Measurements from ENCODE around the gene DPH2.

Gene DPH2

DNA sequence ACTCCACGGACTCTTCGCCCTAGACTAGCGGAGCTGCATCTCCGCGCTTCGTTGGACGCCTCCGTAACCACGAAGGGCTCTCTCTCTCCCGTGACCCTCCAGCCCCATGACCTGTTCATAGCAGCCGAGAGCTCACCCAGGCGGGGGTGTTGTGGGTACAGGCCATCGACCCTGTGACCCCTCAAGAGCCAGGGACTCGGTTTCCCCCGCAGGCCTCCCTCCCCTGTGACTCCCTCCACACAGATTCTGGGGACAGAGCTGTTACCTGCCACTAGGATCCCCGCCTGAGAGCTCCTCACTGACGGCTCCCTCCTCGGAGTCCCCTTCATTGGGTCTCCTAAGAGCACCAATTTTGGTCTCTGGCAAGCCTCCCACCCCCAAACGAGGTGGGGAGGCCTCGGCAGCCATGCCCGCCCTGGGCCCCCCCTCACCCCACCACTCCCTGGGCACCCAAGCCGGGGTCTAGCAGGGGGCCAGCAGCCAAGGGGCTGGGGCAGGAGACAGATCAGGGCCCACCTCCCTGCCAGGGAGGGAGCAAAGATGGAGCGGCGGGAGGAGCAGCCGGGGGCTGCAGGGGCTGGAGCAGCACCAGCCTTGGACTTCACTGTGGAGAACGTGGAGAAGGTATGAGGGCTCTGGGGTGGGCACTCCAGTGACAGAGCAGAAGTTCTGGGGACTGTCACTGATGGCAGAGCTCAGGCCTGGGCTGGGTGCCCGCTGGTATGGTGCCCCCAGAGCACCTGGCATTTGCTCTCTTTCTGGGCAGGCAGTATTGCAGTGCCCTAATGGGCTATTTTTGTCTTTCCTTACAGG, 22.5 kb upstream of the DPH2 start:
- Histone ChIP-seq H3K4me1 (ENCODE audit: control insufficient read depth, low read depth, low read length) (peaks cover 9% of the 10 kb centered on the region), H3K27me3 (ENCODE audit: control insufficient read depth, insufficient read depth, low read length) (no peaks in the 10 kb centered on the region), H3K9me3 (ENCODE audit: control insufficient read depth, low read depth, low read length) (no peaks in the 10 kb centered on the region), H3K4me3 (ENCODE audit: low read length) (peak overlapping the region; percentile 76), H3K36me3 (ENCODE audit: control insufficient read depth, low read depth, low read length) (no peaks in the 10 kb centered on the region), H3K9ac (ENCODE audit: low read length) (peak overlapping the region; percentile 80), H3K27ac (ENCODE audit: low read length) (no peak overlapping the region)

DNA sequence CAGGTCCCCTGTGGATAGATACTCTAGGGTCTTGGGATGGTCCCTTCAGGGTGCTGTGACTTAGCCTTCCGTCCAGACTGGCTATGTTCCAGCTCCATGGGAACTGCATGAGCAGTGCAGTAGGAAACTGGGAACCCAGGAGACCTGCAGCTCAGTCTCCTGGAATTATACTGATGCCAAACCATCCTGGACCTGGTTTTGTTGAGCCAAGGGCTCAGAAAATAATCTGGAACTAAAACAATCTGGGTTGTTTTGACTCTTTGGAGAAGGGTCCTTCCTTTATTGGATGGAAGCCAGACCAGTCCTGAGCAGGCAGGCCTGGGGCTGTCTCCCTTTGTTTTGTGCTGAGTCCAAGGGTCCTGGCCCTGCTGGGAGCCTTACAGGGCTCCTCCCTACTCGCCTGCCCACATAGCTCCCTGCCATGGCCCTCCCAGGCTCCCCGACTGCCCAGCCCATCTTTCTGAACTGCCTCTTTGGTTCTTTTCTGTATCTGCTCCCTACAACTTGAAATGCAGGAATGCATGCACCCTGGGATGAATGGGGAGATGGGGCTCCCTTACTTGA, 21.9 kb upstream of the DPH2 start:
- Histone ChIP-seq H3K9me3 (ENCODE audit: control insufficient read depth, low read depth, low read length) (no peaks in the 10 kb centered on the region), H3K4me1 (ENCODE audit: control insufficient read depth, low read depth, low read length) (peaks cover 9% of the 10 kb centered on the region), H3K27ac (ENCODE audit: low read length) (no peak overlapping the region), H3K36me3 (ENCODE audit: control insufficient read depth, low read depth, low read length) (no peaks in the 10 kb centered on the region), H3K27me3 (ENCODE audit: control insufficient read depth, insufficient read depth, low read length) (no peaks in the 10 kb centered on the region), H3K4me3 (ENCODE audit: low read length) (peak overlapping the region; percentile 76), H3K9ac (ENCODE audit: low read length) (no peak overlapping the region)

DNA sequence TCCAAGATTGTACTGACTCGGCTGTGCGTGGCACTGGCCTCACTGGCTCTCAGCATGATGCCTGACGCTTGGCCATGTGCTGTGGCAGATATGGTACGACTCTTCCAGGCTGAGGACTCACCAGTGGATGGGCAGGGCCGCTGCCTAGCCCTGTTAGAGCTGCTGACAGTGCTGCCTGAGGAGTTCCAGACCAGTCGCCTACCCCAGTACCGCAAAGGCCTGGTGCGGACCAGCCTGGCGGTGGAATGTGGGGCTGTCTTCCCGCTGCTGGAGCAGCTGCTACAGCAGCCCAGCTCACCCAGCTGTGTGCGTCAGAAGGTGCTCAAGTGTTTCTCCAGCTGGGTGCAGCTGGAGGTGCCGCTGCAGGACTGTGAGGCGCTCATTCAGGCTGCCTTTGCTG, 20.1 kb upstream of the DPH2 start:
- Histone ChIP-seq H3K4me3 (ENCODE audit: low read length) (no peak overlapping the region), H3K27me3 (ENCODE audit: control insufficient read depth, insufficient read depth, low read length) (no peaks in the 10 kb centered on the region), H3K4me1 (ENCODE audit: control insufficient read depth, low read depth, low read length) (peaks cover 4% of the 10 kb centered on the region), H3K9me3 (ENCODE audit: control insufficient read depth, low read depth, low read length) (no peaks in the 10 kb centered on the region), H3K9ac (ENCODE audit: low read length) (no peak overlapping the region), H3K27ac (ENCODE audit: low read length) (no peak overlapping the region), H3K36me3 (ENCODE audit: control insufficient read depth, low read depth, low read length) (no peaks in the 10 kb centered on the region)

DNA sequence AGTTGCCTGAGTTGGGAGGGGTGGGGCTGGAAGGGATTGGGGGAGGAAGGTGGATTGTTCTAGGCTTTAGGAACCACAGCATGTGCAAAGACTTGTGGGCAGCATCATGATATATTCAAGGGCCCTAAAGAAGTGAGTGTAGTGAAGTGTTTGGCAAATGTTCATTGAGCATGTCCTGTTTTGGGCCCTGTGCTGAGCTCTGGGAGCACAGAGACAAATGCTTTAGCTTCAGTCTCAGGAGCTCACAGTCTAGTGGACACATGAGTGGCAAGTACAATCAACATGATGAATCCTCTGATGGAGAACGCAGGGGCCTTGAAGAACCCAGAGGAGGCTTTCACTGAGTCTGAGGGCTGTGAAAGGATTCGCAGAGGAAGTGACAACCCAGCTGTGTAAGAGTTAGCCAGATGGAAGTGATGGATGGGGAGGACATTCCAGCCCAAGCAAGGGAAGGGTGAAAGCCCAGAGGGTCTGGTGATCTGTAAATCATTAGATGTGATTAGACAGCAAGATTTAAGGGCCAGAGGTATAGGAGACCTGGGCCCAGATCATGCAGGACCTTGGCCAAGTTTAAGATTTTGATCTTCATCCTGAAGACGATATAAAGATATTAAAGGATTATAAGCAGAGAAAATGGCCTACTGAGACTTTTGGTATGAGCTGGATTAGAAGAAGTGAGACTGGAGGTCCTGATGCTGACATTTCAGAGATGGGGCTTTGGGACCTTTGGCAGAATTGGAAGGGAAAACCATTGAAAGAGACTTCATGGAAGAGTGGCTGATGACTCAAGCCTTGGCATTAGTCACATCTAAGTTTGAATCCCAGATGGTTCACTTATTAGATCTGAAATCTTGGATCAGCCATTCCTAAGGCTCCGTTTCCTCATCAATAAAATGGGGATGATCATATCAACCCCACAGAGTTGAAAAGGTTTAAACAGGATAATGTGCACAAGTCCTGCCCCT, 18.5 kb upstream of the DPH2 start:
- Histone ChIP-seq H3K4me1 (ENCODE audit: control insufficient read depth, low read depth, low read length) (no peaks in the 10 kb centered on the region), H3K36me3 (ENCODE audit: control insufficient read depth, low read depth, low read length) (no peaks in the 10 kb centered on the region), H3K4me3 (ENCODE audit: low read length) (no peak overlapping the region), H3K9ac (ENCODE audit: low read length) (no peak overlapping the region), H3K27me3 (ENCODE audit: control insufficient read depth, insufficient read depth, low read length) (no peaks in the 10 kb centered on the region), H3K27ac (ENCODE audit: low read length) (no peak overlapping the region), H3K9me3 (ENCODE audit: control insufficient read depth, low read depth, low read length) (no peaks in the 10 kb centered on the region)

DNA sequence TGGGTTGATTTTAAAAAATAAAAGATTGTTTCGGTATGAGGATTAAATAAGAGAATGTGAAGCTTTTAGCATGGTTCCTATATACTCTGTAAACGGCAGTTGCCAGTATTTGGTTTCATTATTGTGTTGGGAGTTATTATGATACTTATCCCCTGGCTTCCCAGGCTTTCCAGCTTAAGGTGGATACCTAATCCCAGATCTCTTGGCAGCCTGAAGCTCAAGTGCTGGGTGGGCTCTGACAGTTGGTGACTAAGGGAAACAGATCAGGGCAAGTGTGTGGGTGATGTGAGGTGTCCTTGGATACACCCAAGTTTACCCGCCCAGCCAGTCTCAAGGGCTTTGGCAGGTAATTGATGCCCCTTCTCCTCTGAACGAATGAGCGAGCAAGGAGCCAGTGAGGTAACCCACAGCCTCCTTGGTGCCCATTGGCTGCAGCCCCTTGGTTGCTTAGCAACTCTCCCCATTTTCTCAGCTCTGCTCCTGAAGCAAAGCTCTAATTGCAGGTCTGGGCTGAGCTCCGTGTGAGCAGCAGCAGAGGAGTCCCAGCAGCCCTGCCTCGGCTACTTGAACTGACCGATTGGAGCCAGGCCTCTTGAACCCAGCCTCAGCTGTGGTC, 17.0 kb upstream of the DPH2 start:
- no peaks in the 10 kb centered on the region for H3K4me1 ChIP-seq (ENCODE audit: control insufficient read depth, low read depth, low read length)
- H3K36me3 ChIP-seq (ENCODE audit: control insufficient read depth, low read depth, low read length) = peaks cover 6% of the 10 kb centered on the region
- no peaks in the 10 kb centered on the region for H3K27me3 ChIP-seq (ENCODE audit: control insufficient read depth, insufficient read depth, low read length)
- H3K27ac ChIP-seq (ENCODE audit: low read length) = no peak overlapping the region
- H3K4me3 ChIP-seq (ENCODE audit: low read length) = no peak overlapping the region
- H3K9me3 ChIP-seq (ENCODE audit: control insufficient read depth, low read depth, low read length) = no peaks in the 10 kb centered on the region
- H3K9ac ChIP-seq (ENCODE audit: low read length) = no peak overlapping the region

DNA sequence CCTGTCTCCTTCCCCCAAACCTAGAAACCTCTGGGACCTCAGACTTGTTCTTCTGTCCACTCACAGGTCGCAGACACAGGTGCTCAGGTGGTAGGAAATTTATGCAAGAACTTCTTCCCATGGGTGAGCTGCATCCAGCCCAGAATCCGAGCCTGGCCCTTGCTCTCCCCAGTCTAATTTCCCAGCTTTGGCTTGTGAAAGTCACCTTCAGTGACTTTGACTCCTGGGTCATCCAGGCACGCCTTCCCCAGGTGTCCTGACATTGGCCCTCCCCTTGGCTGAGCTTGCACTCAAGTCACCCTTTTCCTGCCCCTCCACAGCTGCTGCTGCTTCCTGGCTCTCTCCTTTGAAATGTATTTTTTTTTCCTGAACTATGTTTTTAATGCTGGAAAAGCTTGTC, 16.4 kb upstream of the DPH2 start:
- peaks cover 8% of the 10 kb centered on the region for H3K36me3 ChIP-seq (ENCODE audit: control insufficient read depth, low read depth, low read length)
- H3K27me3 ChIP-seq (ENCODE audit: control insufficient read depth, insufficient read depth, low read length) = no peaks in the 10 kb centered on the region
- no peak overlapping the region for H3K27ac ChIP-seq (ENCODE audit: low read length)
- H3K9ac ChIP-seq (ENCODE audit: low read length) = no peak overlapping the region
- H3K9me3 ChIP-seq (ENCODE audit: control insufficient read depth, low read depth, low read length) = no peaks in the 10 kb centered on the region
- H3K4me3 ChIP-seq (ENCODE audit: low read length) = no peak overlapping the region
- no peaks in the 10 kb centered on the region for H3K4me1 ChIP-seq (ENCODE audit: control insufficient read depth, low read depth, low read length)

DNA sequence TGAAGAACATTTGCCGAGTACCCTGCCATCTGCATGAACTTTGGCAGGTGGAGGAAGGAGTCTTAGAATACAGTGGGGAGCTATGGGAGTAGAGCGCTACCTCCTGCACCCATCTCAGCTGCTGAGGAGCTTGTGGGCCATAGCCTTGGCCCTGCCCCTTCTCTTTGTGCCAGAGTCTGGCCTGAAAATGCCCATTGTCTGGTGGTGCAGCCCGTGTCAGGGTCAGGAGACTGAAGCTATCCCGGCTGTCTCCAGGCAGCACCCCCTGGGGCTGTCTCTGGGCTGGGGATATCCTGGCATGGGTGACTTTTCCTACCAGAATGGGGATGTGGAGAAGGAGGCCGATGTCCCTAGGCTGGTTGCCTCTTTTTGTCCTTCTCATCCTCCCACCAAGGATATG, 15.8 kb upstream of the DPH2 start:
- Histone ChIP-seq H3K4me3 (ENCODE audit: low read length) (no peak overlapping the region), H3K4me1 (ENCODE audit: control insufficient read depth, low read depth, low read length) (no peaks in the 10 kb centered on the region), H3K36me3 (ENCODE audit: control insufficient read depth, low read depth, low read length) (peaks cover 8% of the 10 kb centered on the region), H3K27ac (ENCODE audit: low read length) (no peak overlapping the region), H3K9me3 (ENCODE audit: control insufficient read depth, low read depth, low read length) (no peaks in the 10 kb centered on the region), H3K9ac (ENCODE audit: low read length) (no peak overlapping the region), H3K27me3 (ENCODE audit: control insufficient read depth, insufficient read depth, low read length) (no peaks in the 10 kb centered on the region)

DNA sequence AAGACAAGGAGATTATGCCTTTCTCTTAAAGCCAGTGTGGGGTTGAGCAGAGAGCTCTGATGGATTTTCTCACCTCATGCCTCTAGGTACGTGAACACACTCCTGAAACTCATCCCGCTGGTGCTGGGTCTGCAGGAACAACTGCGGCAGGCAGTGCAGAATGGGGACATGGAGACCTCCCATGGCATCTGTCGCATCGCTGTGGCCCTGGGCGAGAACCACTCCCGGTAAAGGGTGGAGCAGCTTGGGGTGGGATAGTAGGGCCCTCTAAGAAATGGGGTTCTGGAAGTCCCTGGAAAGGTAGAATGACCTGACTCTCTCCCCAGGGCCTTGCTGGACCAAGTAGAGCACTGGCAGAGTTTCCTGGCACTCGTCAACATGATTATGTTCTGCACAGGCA, 13.6 kb upstream of the DPH2 start:
- H3K27me3 ChIP-seq (ENCODE audit: control insufficient read depth, insufficient read depth, low read length) = no peaks in the 10 kb centered on the region
- peaks cover 8% of the 10 kb centered on the region for H3K36me3 ChIP-seq (ENCODE audit: control insufficient read depth, low read depth, low read length)
- H3K9me3 ChIP-seq (ENCODE audit: control insufficient read depth, low read depth, low read length) = no peaks in the 10 kb centered on the region
- no peak overlapping the region for H3K9ac ChIP-seq (ENCODE audit: low read length)
- no peak overlapping the region for H3K4me3 ChIP-seq (ENCODE audit: low read length)
- no peak overlapping the region for H3K27ac ChIP-seq (ENCODE audit: low read length)
- no peaks in the 10 kb centered on the region for H3K4me1 ChIP-seq (ENCODE audit: control insufficient read depth, low read depth, low read length)

DNA sequence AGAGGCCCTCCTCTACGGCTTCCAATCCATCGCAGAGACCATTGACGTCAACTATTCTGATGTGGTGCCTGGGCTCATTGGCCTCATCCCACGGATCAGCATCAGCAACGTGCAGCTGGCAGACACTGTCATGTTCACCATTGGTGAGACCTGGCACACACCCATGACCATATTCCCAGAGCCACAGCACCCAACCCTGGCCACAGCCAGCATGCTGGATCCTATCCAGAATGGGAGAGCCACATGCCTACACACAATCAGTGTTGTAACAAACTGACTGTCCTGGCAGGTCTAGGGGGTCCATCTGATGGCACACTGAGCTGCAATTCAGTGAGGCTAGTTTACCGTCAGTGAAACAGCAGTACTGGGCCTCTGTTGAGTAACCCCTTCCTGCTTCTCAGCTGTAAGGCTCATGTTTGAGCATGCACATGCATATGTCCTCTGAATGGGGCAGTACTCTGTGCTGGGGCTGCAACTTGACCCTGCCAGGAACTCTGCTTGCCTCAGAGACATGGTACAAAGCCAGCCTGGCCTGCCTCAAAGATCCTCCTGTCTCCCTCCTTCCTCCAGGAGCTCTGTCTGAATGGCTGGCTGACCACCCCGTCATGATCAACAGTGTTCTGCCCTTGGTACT, 12.3 kb upstream of the DPH2 start:
- no peaks in the 10 kb centered on the region for H3K4me1 ChIP-seq (ENCODE audit: control insufficient read depth, low read depth, low read length)
- H3K9me3 ChIP-seq (ENCODE audit: control insufficient read depth, low read depth, low read length) = no peaks in the 10 kb centered on the region
- no peak overlapping the region for H3K4me3 ChIP-seq (ENCODE audit: low read length)
- peaks cover 8% of the 10 kb centered on the region for H3K36me3 ChIP-seq (ENCODE audit: control insufficient read depth, low read depth, low read length)
- no peak overlapping the region for H3K9ac ChIP-seq (ENCODE audit: low read length)
- no peak overlapping the region for H3K27ac ChIP-seq (ENCODE audit: low read length)
- H3K27me3 ChIP-seq (ENCODE audit: control insufficient read depth, insufficient read depth, low read length) = no peaks in the 10 kb centered on the region

DNA sequence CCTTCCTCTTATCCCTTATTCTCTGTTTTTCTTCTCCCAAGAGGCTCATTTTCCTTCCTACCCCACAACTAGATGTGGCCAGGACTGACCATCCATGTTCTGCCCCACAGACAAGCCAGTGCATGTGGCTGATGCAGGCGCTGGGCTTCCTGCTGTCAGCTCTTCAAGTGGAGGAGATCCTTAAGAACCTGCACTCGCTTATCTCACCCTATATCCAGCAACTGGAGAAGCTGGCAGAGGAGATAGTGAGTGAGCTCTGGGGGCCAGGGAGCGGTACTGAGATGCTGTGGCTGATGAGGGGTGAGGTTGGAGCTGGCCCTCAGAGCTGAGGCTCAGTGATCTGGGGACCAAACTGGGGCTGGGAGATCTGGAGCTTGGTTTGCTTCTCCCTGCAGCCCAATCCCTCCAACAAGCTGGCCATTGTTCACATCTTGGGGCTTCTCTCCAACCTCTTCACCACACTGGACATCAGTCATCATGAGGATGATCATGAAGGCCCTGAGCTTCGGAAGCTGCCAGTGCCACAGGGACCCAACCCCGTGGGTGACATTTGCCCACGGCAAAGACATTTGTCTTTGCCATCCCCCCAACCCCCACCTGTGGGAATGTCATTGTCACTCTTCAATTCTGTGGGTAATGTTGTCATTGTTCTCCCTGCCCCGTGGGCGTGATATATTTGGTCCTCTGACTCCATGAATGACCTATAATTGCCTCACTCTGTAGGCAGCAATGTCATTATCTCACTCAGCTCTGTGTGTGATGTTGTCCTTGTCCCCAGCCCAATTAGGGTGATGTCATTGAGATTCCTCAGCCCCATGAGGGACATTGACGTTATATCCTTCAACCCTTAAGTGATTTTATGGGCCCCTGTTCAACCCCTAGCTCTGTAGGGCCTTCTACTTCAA, 11.2 kb upstream of the DPH2 start:
- no peak overlapping the region for H3K9ac ChIP-seq (ENCODE audit: low read length)
- no peak overlapping the region for H3K4me3 ChIP-seq (ENCODE audit: low read length)
- H3K36me3 ChIP-seq (ENCODE audit: control insufficient read depth, low read depth, low read length) = peaks cover 8% of the 10 kb centered on the region
- no peak overlapping the region for H3K27ac ChIP-seq (ENCODE audit: low read length)
- no peaks in the 10 kb centered on the region for H3K27me3 ChIP-seq (ENCODE audit: control insufficient read depth, insufficient read depth, low read length)
- H3K9me3 ChIP-seq (ENCODE audit: control insufficient read depth, low read depth, low read length) = no peaks in the 10 kb centered on the region
- H3K4me1 ChIP-seq (ENCODE audit: control insufficient read depth, low read depth, low read length) = no peaks in the 10 kb centered on the region

Measured in iPS-18a (cell line).